ENCODE measurements around the gene GRIPAP1. TPM values are rescaled to one million over a fixed set of nuclear protein-coding genes. Genes with fewer than 3 reads are reported as not detected.

GRIPAP1 gene
- total RNA-seq, 1 experiment from 2014 or later: 18.0 TPM

- no peak overlapping the region for H3K27ac ChIP-seq (ENCODE audit: low read length)
- H3K4me2 ChIP-seq (ENCODE audit: low read depth, low read length, poor library complexity, severe bottlenecking): no peak overlapping the region
- H3K9me2 ChIP-seq (replicated peaks; ENCODE audit: insufficient read depth, low read length): no peaks in the 10 kb centered on the region
- H3K4me3 ChIP-seq (ENCODE audit: low read length): no peak overlapping the region
- no peaks in the 10 kb centered on the region for H4K20me1 ChIP-seq (ENCODE audit: insufficient read depth, low read depth, low read length)
- no peaks in the 10 kb centered on the region for H3K9me3 ChIP-seq (ENCODE audit: low read length)
- no peak overlapping the region for H2AFZ ChIP-seq (ENCODE audit: low read length)
- peaks cover 16% of the 10 kb centered on the region for H3K79me2 ChIP-seq (ENCODE audit: low read length)
- H3K4me1 ChIP-seq (ENCODE audit: low read length): peaks cover 18% of the 10 kb centered on the region
- no peak for DNase-seq
- H3K27me3 ChIP-seq (ENCODE audit: low read length): no peaks in the 10 kb centered on the region
- H3K9ac ChIP-seq (ENCODE audit: low read length): no peak overlapping the region
- no peaks in the 10 kb centered on the region for H3K36me3 ChIP-seq (ENCODE audit: insufficient read depth, low read length)
Observed at GRCh38 chrX:49039598-49040375, 37.7 kb upstream of the GRIPAP1 start.

DNA sequence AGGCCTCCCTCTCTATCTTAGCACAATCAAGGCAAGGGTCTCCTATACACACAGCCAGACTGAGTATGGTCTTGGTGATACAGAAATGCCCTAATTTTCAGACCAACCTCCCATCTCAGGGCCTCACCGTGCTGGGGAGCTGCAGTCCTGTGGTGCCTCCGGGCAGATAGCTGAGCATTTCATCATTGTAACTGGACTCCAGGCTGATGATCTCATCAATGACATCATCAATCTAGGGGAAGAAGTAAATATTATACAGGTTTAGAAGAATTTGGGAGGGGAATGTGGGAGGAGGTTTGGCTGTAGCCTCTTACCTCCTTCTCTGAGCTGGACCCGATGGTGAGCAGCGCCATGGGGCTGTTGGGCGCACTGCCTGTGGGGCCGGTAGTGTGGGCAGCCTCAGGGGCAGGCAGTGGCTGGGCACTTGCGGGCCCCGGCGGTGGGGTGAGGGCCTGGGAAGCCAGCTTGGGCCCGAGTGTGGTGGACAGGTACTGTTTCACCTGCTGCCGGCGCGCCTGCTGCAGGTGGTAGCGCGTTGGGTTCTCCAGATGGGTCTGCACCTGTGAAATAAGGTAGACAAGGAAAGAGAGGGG lies 35.9 kb upstream of the GRIPAP1 start:
- no peaks in the 10 kb centered on the region for H3K27me3 ChIP-seq (ENCODE audit: low read length)
- H4K20me1 ChIP-seq (ENCODE audit: insufficient read depth, low read depth, low read length): no peaks in the 10 kb centered on the region
- no peak overlapping the region for H3K4me3 ChIP-seq (ENCODE audit: low read length)
- peaks cover 12% of the 10 kb centered on the region for H3K4me1 ChIP-seq (ENCODE audit: low read length)
- DNase-seq: no peak
- peaks cover 16% of the 10 kb centered on the region for H3K79me2 ChIP-seq (ENCODE audit: low read length)
- no peak overlapping the region for H3K4me2 ChIP-seq (ENCODE audit: low read depth, low read length, poor library complexity, severe bottlenecking)
- no peaks in the 10 kb centered on the region for H3K9me2 ChIP-seq (replicated peaks; ENCODE audit: insufficient read depth, low read length)
- no peak overlapping the region for H2AFZ ChIP-seq (ENCODE audit: low read length)
- H3K9ac ChIP-seq (ENCODE audit: low read length): no peak overlapping the region
- no peaks in the 10 kb centered on the region for H3K36me3 ChIP-seq (ENCODE audit: insufficient read depth, low read length)
- no peaks in the 10 kb centered on the region for H3K9me3 ChIP-seq (ENCODE audit: low read length)
- H3K27ac ChIP-seq (ENCODE audit: low read length): no peak overlapping the region

DNA sequence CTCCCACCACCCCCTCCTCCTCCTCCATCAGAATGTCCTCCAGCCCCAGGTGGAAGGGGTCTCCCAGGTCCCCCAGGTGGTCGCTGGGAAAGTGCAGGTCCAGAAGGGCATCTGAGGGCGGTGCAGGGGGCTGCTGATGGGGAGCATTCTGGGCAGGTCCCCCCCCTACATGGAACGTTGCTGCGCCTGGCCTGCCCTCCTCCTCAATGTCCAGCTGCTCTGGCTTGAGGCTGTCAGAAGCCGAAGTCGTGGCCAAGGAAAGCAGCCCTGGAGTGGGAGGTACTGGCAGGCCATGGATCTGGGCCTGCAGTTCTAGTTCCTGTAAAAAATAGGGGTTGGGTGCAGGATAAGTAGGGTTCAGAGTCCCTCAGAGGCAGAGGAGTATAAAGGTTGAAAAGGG lies 28.2 kb upstream of the GRIPAP1 start:
- H3K27me3 ChIP-seq (ENCODE audit: low read length): no peaks in the 10 kb centered on the region
- no peak overlapping the region for H3K4me3 ChIP-seq (ENCODE audit: low read length)
- no peaks in the 10 kb centered on the region for H3K79me2 ChIP-seq (ENCODE audit: low read length)
- no peak overlapping the region for H3K9ac ChIP-seq (ENCODE audit: low read length)
- H3K9me3 ChIP-seq (ENCODE audit: low read length): no peaks in the 10 kb centered on the region
- H3K4me2 ChIP-seq (ENCODE audit: low read depth, low read length, poor library complexity, severe bottlenecking): no peak overlapping the region
- no peak for DNase-seq
- no peak overlapping the region for H2AFZ ChIP-seq (ENCODE audit: low read length)
- no peaks in the 10 kb centered on the region for H4K20me1 ChIP-seq (ENCODE audit: insufficient read depth, low read depth, low read length)
- H3K4me1 ChIP-seq (ENCODE audit: low read length): no peaks in the 10 kb centered on the region
- no peaks in the 10 kb centered on the region for H3K36me3 ChIP-seq (ENCODE audit: insufficient read depth, low read length)
- H3K9me2 ChIP-seq (replicated peaks; ENCODE audit: insufficient read depth, low read length): no peaks in the 10 kb centered on the region
- no peak overlapping the region for H3K27ac ChIP-seq (ENCODE audit: low read length)

DNA sequence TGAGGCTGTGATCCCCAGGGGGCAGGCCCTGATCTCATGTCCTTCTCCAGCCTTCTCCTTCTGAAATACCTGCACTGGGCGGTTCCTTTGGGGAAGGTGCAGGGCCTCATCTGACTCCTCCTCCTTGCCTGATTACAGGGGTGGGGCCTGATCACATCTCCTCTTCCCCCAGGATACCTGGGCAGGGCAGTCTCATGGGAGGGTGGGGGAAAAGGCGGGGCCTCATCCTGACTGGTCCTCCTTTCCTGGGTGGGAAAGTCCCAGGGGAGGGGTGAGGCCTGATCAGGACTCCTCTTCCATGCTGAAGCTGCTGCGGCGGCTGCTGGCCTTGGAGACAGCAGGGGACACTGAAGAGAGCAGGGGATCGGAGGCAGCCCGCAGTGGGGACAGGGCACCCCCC lies 27.8 kb upstream of the GRIPAP1 start:
- no peak overlapping the region for H3K27ac ChIP-seq (ENCODE audit: low read length)
- H2AFZ ChIP-seq (ENCODE audit: low read length): no peak overlapping the region
- H4K20me1 ChIP-seq (ENCODE audit: insufficient read depth, low read depth, low read length): no peaks in the 10 kb centered on the region
- no peaks in the 10 kb centered on the region for H3K79me2 ChIP-seq (ENCODE audit: low read length)
- H3K27me3 ChIP-seq (ENCODE audit: low read length): no peaks in the 10 kb centered on the region
- H3K4me3 ChIP-seq (ENCODE audit: low read length): no peak overlapping the region
- DNase-seq: no peak
- H3K9ac ChIP-seq (ENCODE audit: low read length): no peak overlapping the region
- H3K9me2 ChIP-seq (replicated peaks; ENCODE audit: insufficient read depth, low read length): no peaks in the 10 kb centered on the region
- no peak overlapping the region for H3K4me2 ChIP-seq (ENCODE audit: low read depth, low read length, poor library complexity, severe bottlenecking)
- no peaks in the 10 kb centered on the region for H3K4me1 ChIP-seq (ENCODE audit: low read length)
- no peaks in the 10 kb centered on the region for H3K9me3 ChIP-seq (ENCODE audit: low read length)
- no peaks in the 10 kb centered on the region for H3K36me3 ChIP-seq (ENCODE audit: insufficient read depth, low read length)

- Histone ChIP-seq H3K9ac (ENCODE audit: low read length) (no peak overlapping the region), H3K27me3 (ENCODE audit: low read length) (no peaks in the 10 kb centered on the region), H3K4me2 (ENCODE audit: low read depth, low read length, poor library complexity, severe bottlenecking) (no peak overlapping the region), H3K9me3 (ENCODE audit: low read length) (no peaks in the 10 kb centered on the region), H3K27ac (ENCODE audit: low read length) (no peak overlapping the region), H3K36me3 (ENCODE audit: insufficient read depth, low read length) (no peaks in the 10 kb centered on the region), H2AFZ (ENCODE audit: low read length) (no peak overlapping the region), H3K79me2 (ENCODE audit: low read length) (no peaks in the 10 kb centered on the region), H3K9me2 (replicated peaks; ENCODE audit: insufficient read depth, low read length) (no peaks in the 10 kb centered on the region), H3K4me1 (ENCODE audit: low read length) (no peaks in the 10 kb centered on the region), H3K4me3 (ENCODE audit: low read length) (no peak overlapping the region), H4K20me1 (ENCODE audit: insufficient read depth, low read depth, low read length) (no peaks in the 10 kb centered on the region)
- DNase-seq: no peak
Observed at GRCh38 chrX:49019599-49020249, 17.7 kb upstream of the GRIPAP1 start.

- Histone ChIP-seq H3K27ac (ENCODE audit: low read length) (no peak overlapping the region), H3K4me2 (ENCODE audit: low read depth, low read length, poor library complexity, severe bottlenecking) (no peak overlapping the region), H4K20me1 (ENCODE audit: insufficient read depth, low read depth, low read length) (no peaks in the 10 kb centered on the region), H3K79me2 (ENCODE audit: low read length) (no peaks in the 10 kb centered on the region), H3K9me3 (ENCODE audit: low read length) (no peaks in the 10 kb centered on the region), H3K4me1 (ENCODE audit: low read length) (no peaks in the 10 kb centered on the region), H3K9me2 (replicated peaks; ENCODE audit: insufficient read depth, low read length) (no peaks in the 10 kb centered on the region), H3K4me3 (ENCODE audit: low read length) (no peak overlapping the region), H2AFZ (ENCODE audit: low read length) (no peak overlapping the region), H3K27me3 (ENCODE audit: low read length) (no peaks in the 10 kb centered on the region), H3K36me3 (ENCODE audit: insufficient read depth, low read length) (no peaks in the 10 kb centered on the region), H3K9ac (ENCODE audit: low read length) (no peak overlapping the region)
- no peak for DNase-seq
Observed at GRCh38 chrX:49019050-49019449, 17.0 kb upstream of the GRIPAP1 start.

DNA sequence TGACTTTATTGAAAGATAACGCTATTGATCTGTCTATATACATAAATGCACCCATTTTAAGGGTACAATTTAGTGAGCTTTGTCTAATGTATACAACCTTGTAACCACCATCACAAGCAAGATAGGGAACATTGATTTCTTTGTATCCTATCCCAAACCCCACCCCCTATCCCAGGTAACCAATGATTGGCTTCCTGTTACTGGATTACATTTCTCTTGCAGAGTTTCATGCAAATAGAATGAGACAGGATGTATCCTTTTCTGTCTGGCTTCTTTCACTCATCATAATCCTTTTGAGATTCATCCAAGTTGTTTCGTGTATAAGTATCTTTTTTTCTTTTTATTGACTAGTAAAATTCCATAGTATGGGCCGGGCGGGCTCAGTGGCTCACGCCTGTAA lies 1.6 kb upstream of the GRIPAP1 start:
- Histone ChIP-seq H3K9me2 (replicated peaks; ENCODE audit: insufficient read depth, low read length) (no peaks in the 10 kb centered on the region), H3K9ac (ENCODE audit: low read length) (no peak overlapping the region), H3K36me3 (ENCODE audit: insufficient read depth, low read length) (0 out of 2 replicates have a peak, but pooled peaks cover 1% of the 10 kb centered on the region), H2AFZ (ENCODE audit: low read length) (no peak overlapping the region), H4K20me1 (ENCODE audit: insufficient read depth, low read depth, low read length) (no peaks in the 10 kb centered on the region), H3K4me3 (ENCODE audit: low read length) (no peak overlapping the region), H3K4me1 (ENCODE audit: low read length) (peaks cover 17% of the 10 kb centered on the region), H3K27ac (ENCODE audit: low read length) (no peak overlapping the region), H3K27me3 (ENCODE audit: low read length) (no peaks in the 10 kb centered on the region), H3K4me2 (ENCODE audit: low read depth, low read length, poor library complexity, severe bottlenecking) (no peak overlapping the region), H3K79me2 (ENCODE audit: low read length) (peaks cover 15% of the 10 kb centered on the region), H3K9me3 (ENCODE audit: low read length) (no peaks in the 10 kb centered on the region)
- peak; percentile 47 for DNase-seq

- Histone ChIP-seq H2AFZ (ENCODE audit: low read length) (0 out of 2 replicates have a peak overlapping the region, but pooled peaks have one; percentile 99), H3K9me2 (replicated peaks; ENCODE audit: insufficient read depth, low read length) (no peaks in the 10 kb centered on the region), H3K36me3 (ENCODE audit: insufficient read depth, low read length) (0 out of 2 replicates have a peak, but pooled peaks cover 9% of the 10 kb centered on the region), H3K4me2 (ENCODE audit: low read depth, low read length, poor library complexity, severe bottlenecking) (peak overlapping the region; percentile 61), H3K27me3 (ENCODE audit: low read length) (no peaks in the 10 kb centered on the region), H3K4me1 (ENCODE audit: low read length) (peaks cover 17% of the 10 kb centered on the region), H4K20me1 (ENCODE audit: insufficient read depth, low read depth, low read length) (no peaks in the 10 kb centered on the region), H3K9me3 (ENCODE audit: low read length) (no peaks in the 10 kb centered on the region), H3K9ac (ENCODE audit: low read length) (peak overlapping the region; percentile 93), H3K4me3 (ENCODE audit: low read length) (peak overlapping the region; percentile 75), H3K79me2 (ENCODE audit: low read length) (peaks cover 15% of the 10 kb centered on the region), H3K27ac (ENCODE audit: low read length) (peak overlapping the region; percentile 80)
- peak; percentile 76 for DNase-seq
Observed at GRCh38 chrX:49001521-49002090, 458 bp downstream of the GRIPAP1 start.

All from Karpas-422 (cell line).